Ectodermal cell (in vitro differentiated cells): ENCODE measurements around the gene FSD1. TPM values are rescaled to one million over a fixed set of nuclear protein-coding genes. Genes with fewer than 3 reads are reported as not detected.
A peak's percentile ranks its signal among the peaks of the same experiment; 100 is the strongest.

ENCODE experiments used
- H3K27ac ChIP-seq: 2 replicates; pipeline ENCODE4 v1.7.0; 2013; ENCODE audit warnings: mild to moderate bottlenecking, low read depth, low read length; ENCODE audit not compliant: insufficient read depth, poor library complexity, severe bottlenecking
- H3K27me3 ChIP-seq: 2 replicates; pipeline ENCODE4 v1.7.0; 2013; ENCODE audit warnings: mild to moderate bottlenecking, low read length; ENCODE audit not compliant: insufficient read depth, control insufficient read depth, poor library complexity, severe bottlenecking
- H3K36me3 ChIP-seq: one replicate; pipeline ENCODE4 v1.7.0; 2013; ENCODE audit warnings: low read length; ENCODE audit not compliant: control insufficient read depth, insufficient read depth
- H3K4me1 ChIP-seq: one replicate; pipeline ENCODE4 v1.7.0; 2013; ENCODE audit warnings: low read length; ENCODE audit not compliant: control insufficient read depth, insufficient read depth
- H3K4me3 ChIP-seq: 2 replicates; pipeline ENCODE4 v1.7.0; 2013; ENCODE audit warnings: low read depth, low read length, control low read depth; ENCODE audit not compliant: insufficient read depth
- H3K9me3 ChIP-seq: 2 replicates; pipeline ENCODE4 v1.7.0; 2013; ENCODE audit warnings: mild to moderate bottlenecking, low read length, moderate library complexity; ENCODE audit not compliant: control insufficient read depth
- WGBS, 2 experiments: methylation state at CpG; one replicate each; pipeline ENCODE4 v1.1.7; 2013; ENCODE audit warnings: missing lambda C conversion rate in 2 of 2; 5-methylcytosine and 5-hydroxymethylcytosine counted together
- polyA plus RNA-seq, 4 experiments: library from polyadenylated mRNA; stranded (reverse); fragments of 50-300 nt; gene quantifications; one replicate each; pipeline ENCODE4 v1.2.3, GENCODE V29; 2013

FSD1 gene
- polyA plus RNA-seq (2013, experiment 1 of 4): 96.8 TPM
- polyA plus RNA-seq (2013, experiment 2 of 4): 88.4 TPM
- 76.2 TPM for polyA plus RNA-seq (2013, experiment 3 of 4)
- polyA plus RNA-seq (2013, experiment 4 of 4): 73.7 TPM

DNA sequence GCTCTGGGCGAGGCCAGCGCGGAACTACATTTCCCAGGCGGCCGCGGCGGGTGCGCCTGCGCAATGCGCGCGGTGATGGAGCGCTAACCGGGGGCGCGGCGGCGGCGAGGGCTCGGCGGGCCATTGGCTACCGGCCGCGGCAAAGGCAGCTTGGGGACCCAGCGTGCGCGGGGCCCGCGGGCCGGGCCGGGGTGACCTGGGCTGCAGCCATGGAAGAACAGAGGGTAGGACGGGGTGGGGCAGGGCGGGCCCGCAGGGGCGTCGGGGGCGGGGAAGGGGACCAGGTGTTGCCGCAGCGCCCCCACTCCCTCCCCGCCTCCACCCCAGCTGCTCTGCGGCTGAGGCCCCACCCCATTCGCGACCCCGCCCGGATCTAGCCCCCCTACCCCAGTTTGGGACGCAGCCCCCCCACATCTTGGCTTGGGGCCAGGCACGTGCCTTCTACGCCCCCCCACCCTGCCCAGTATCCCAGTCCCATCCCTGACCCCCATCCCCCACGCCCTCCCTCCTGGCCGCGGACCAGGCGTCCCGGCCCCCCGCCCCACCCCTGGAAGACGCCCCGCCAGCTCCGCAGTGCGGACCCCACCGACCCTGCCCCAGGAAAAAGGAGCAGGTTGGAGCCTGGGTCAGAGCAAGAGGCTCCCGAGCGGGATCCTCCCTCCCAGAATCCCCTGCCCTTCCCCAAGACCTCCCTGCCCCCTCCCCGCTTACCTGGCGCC lies at the start of gene FSD1:
TSS of gene FSD1 (plus strand) at position 61 of the 719 bp plus-strand sequence. CDS start at position 210, 149 bp downstream.
- 3% methylated on average over 52 to 63 of the region's 63 CpGs for WGBS, 2 experiments
- H3K36me3 ChIP-seq: peaks cover 4% of the 10 kb centered on the region
- no peaks in the 10 kb centered on the region for H3K27me3 ChIP-seq
- H3K4me3 ChIP-seq: peak within 1 kb of the TSS; percentile 53
- no peaks in the 10 kb centered on the region for H3K9me3 ChIP-seq
- H3K27ac ChIP-seq: no peak within 1 kb of the TSS
- peaks cover 4% of the 10 kb centered on the region for H3K4me1 ChIP-seq

DNA sequence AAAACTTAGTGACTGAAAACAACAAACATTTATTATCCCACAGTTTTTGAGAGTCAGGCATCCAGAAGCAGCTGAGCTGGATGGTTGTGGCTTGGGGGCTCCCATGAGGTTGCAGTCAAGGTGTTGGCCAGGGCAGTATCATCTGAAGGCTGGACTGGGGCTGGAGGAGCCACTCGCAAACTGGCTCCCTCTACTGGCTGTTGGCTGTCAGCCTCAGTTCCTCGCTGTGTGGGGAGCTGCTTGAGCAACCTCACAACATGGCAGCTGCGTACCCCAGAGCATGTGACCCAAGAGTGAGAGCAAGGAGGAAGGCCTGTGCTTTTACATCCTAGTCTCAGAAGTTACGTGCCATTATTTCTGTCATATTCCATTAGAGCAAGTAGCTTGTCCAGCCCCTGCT lies 47.8 kb upstream of the FSD1 start:
- Histone ChIP-seq H3K4me1 (no peaks in the 10 kb centered on the region), H3K4me3 (no peak overlapping the region), H3K9me3 (no peaks in the 10 kb centered on the region), H3K27ac (no peak overlapping the region), H3K36me3 (peaks cover 55% of the 10 kb centered on the region), H3K27me3 (no peaks in the 10 kb centered on the region)
- 96 to 98% methylated on average over 4 of the region's 4 CpGs for WGBS, 2 experiments

DNA sequence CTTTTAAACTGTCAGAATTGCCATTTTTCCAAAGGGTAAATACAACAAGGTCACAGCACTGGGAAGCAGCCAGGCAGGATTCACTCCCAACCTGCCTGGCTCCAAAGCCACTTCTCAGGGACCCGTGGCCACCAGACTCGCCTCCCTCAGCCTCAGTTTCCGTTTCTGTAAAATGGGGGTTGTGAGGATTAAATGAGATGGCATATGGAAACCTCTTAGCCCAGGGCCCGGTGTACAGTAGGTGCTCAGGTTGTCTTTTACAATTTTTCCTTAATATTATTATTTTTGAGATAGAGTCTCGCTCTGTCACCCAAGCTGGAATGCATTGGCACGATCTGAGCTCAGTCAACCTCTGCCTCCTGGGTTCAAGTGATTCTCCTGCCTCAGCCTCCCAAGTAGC lies 47.4 kb upstream of the FSD1 start:
- Histone ChIP-seq H3K27me3 (no peaks in the 10 kb centered on the region), H3K4me1 (no peaks in the 10 kb centered on the region), H3K4me3 (no peak overlapping the region), H3K27ac (no peak overlapping the region), H3K36me3 (peaks cover 55% of the 10 kb centered on the region), H3K9me3 (no peaks in the 10 kb centered on the region)
- WGBS, 2 experiments: 95 to 96% methylated on average over 5 to 6 of the region's 6 CpGs

DNA sequence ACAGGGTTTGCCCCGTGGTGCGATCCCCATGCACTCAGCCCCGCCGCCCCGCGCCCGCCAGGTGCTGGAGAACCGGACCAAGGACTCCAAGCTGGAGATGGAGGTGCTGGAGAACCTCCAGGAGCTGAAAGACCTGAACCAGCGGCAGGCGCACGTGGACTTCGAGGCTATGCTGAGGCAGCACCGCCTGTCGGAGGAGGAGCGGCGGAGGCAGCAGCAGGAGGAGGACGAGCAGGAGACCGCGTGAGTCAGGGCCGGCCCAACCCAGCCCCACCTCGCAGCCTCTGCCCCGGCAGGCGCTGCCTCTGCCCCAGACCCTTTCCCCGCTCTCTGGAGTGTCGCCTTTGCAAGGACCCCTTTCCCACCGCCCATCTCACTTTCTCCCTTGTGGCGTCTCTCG lies 46.2 kb upstream of the FSD1 start:
- Histone ChIP-seq H3K4me1 (no peaks in the 10 kb centered on the region), H3K36me3 (peaks cover 51% of the 10 kb centered on the region), H3K27ac (no peak overlapping the region), H3K27me3 (no peaks in the 10 kb centered on the region), H3K4me3 (no peak overlapping the region), H3K9me3 (no peaks in the 10 kb centered on the region)
- WGBS, 2 experiments: 96 to 97% methylated on average over 28 of the region's 28 CpGs

DNA sequence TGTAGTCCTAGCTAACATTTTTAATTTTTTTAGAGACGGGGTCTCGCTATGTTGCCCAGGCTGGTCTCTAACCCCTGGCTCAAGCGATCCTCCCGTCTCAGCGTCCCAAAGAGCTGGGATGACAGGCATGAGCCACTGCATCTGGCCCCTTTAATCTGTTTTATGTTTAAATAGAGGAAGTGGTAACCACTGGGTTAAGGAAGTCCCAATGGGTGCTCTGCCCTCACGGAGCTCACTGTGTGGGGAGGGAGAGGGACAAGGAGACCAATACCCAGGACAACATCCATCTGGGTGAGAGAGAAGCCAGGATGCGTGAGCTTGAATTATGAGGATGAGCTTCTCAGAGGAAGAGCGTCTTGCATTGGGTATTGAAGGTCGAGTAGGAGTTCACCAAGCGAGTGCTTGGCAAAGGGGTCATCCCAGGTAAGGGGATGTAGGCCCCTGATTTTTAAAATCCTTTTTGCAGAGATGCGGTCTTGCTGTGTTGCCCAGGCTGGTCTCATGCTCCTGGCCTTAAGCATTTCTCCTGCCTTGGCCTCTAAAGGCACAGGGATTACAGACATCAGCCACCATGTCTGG lies 43.7 kb upstream of the FSD1 start:
- no peaks in the 10 kb centered on the region for H3K4me1 ChIP-seq
- H3K27me3 ChIP-seq: no peaks in the 10 kb centered on the region
- WGBS, 2 experiments: 96 to 97% methylated on average over 10 to 11 of the region's 11 CpGs
- H3K9me3 ChIP-seq: no peaks in the 10 kb centered on the region
- peaks cover 42% of the 10 kb centered on the region for H3K36me3 ChIP-seq
- H3K4me3 ChIP-seq: no peak overlapping the region
- H3K27ac ChIP-seq: no peak overlapping the region

DNA sequence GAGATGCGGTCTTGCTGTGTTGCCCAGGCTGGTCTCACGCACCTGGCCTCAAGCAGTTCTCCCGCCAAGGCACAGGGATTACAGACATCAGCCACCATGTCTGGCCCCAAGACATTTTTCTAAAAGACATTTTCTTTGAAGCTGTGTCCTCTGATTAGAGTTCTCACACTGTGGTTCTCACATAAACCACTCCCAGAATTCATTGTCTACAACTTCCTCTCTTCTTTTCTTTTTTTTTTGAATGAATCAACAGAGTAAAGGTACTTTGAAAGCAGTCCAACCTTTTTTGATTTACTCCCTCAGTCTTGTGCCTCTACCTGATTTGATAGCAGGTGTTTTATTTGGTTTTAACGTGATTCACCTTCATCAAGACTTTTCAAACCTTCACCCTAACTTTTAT lies 39.6 kb upstream of the FSD1 start:
- Histone ChIP-seq H3K4me1 (no peaks in the 10 kb centered on the region), H3K27ac (no peak overlapping the region), H3K27me3 (no peaks in the 10 kb centered on the region), H3K4me3 (no peak overlapping the region), H3K9me3 (no peaks in the 10 kb centered on the region), H3K36me3 (peaks cover 19% of the 10 kb centered on the region)
- 90 to 98% methylated on average over 4 of the region's 4 CpGs for WGBS, 2 experiments

DNA sequence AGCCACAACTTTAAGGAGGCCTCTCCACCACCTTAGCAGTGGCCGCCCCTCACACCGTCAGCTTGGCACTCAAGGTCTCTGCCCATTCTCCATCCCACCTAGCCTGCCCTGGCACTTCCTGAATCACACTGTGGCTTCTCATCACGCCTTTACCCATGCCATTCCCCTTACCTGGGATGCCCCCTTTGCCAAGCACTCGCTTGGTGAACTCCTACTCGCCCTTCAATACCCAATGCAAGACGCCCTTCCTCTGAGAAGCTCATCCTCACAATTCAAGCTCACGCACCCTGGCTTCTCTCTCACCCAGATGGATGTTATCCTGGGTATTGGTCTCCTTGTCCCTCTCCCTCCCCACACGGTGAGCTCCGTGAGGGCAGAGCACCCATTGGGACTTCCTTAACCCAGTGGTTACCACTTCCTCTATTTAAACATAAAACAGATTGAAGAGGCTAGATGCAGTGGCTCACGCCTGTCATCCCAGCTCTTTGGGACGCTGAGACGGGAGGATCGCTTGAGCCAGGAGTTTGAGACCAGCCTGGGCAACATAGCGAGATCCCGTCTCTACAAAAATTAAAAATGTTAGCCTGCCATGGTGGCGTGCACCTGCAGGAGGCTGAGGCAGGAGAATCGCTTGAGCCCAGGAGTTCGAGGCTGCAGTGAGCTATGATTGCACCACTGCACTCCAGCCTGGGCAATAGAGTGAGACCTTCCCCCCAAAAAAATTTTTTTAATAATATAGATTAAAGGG lies 38.0 kb upstream of the FSD1 start:
- H3K9me3 ChIP-seq: no peaks in the 10 kb centered on the region
- WGBS, 2 experiments: 93% methylated on average over 18 of the region's 18 CpGs
- peaks cover 14% of the 10 kb centered on the region for H3K36me3 ChIP-seq
- no peaks in the 10 kb centered on the region for H3K27me3 ChIP-seq
- no peak overlapping the region for H3K4me3 ChIP-seq
- H3K4me1 ChIP-seq: no peaks in the 10 kb centered on the region
- no peak overlapping the region for H3K27ac ChIP-seq

DNA sequence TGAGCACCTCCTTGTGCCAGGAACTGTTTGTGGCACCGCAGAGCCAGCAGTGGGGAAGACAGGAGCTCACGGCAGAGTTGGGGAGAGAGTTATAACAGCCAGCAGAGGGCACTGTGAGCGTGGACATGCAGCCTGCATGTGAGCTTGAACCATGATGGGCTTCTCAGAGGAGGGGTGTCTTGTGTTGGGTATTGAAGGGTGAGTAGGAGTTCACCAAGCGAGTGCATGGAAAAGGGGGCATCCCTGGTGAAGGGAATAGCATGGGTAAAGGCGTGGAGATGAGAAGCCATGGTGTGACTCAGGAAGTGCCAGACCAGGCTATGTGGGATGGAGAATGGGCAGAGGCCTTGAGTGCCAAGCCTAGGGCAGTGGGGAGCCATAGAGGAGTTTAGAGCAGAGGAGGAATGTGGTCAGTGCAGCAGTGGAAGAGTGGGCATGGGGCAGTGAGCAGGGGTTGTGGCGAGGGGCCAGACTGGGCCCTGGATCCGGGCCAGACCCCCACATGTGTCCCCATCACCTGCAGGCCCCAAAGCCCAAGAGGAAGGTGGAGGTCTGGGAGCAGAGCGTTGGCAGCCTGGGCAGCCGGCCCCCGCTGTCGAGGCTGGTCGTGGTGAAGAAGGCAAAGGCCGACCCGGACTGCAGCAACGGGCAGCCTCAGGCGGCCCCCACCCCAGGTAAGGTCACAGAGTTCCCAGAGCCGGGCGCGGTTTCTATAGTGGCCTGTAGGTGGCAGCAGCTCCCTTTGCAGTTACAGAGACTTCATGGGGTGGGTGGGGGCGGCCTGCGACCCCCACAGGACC lies 37.1 kb upstream of the FSD1 start:
- H3K4me3 ChIP-seq: no peak overlapping the region
- H3K27ac ChIP-seq: no peak overlapping the region
- H3K27me3 ChIP-seq: no peaks in the 10 kb centered on the region
- peaks cover 8% of the 10 kb centered on the region for H3K36me3 ChIP-seq
- no peaks in the 10 kb centered on the region for H3K4me1 ChIP-seq
- no peaks in the 10 kb centered on the region for H3K9me3 ChIP-seq
- WGBS, 2 experiments: 42 to 45% methylated on average over 21 of the region's 21 CpGs

DNA sequence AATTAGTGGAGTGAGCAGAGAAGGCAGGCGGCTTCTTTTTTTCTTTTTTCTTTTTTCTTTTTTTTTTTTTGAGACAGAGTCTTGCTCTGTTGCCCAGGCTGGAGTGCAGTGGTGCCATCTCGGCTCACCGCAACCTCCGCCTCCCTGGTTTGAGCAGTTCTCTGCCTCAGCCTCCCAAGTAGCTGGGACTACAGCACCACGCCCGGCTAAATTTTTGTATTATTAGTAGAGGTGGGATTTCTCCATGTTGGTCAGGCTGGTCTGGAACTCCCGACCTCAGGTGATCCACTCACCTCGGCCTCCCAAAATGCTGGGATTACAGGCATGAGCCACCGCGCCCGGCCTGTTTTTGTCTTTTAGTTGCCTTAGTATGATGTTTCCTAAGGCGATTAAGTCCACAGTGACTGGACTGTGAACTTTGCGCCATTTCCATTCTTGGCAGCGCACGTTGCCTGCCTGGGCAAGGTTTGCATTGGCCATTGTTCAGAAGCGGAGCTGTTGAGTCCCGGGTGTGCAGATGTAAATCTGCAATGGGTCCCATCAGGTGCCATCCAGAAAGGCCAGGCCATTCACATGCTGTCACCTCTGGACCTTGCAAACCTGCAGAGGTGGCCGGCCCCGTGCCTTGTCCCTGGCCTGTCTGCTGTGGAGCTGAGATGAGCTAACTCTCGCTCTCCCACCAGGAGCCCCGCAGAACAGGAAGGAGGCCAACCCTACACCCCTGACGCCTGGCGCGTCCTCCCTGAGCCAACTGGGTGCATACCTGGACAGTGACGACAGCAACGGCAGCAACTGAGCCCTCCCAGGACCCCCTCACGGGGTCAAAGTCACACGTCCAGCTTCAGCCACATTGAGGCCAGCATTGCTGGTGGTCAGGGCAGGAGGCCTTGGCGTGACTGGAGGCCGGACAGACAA lies 36.2 kb upstream of the FSD1 start:
- Histone ChIP-seq H3K27ac (no peak overlapping the region), H3K4me3 (no peak overlapping the region), H3K9me3 (no peaks in the 10 kb centered on the region), H3K36me3 (peaks cover 7% of the 10 kb centered on the region), H3K4me1 (no peaks in the 10 kb centered on the region), H3K27me3 (no peaks in the 10 kb centered on the region)
- WGBS, 2 experiments: 95 to 96% methylated on average over 30 of the region's 30 CpGs
